ENCODE measurements around the gene DIO2.

Gene DIO2

GRCh38 chr14:80211153-80212022 lies at the start of gene DIO2:
Gene DIO2 (minus strand): TSS chr14:80211504. CDS start chr14:80211472, 32 bp downstream.
- peak; percentile 15 for DNase-seq (ENCODE audit: low spot score)

GRCh38 chr14:80260645-80261044 lies 49.3 kb upstream of the DIO2 start:
- DNase-seq (ENCODE audit: low spot score), result no peak

GRCh38 chr14:80239631-80240030 lies 28.3 kb upstream of the DIO2 start:
- no peak for DNase-seq (ENCODE audit: low spot score)

DNA sequence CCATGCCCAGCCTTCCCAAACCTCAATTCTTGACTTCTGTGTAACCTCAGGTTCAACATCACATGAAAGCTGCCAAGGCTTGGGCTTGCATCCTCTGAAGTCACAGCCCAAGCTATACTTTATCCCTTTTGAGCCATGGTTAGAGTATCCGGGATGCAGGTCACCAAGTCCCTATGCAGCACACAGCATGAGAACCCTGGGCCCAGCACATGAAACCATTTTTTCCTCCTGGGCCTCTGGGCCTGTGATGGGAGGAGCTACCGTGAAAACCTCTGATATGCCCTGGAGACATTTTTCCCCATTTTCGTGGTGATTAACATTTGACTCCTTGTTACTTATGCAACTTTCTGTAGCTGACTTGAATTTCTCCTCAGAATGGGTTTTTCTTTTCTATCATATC lies 25.8 kb upstream of the DIO2 start:
- no peak for DNase-seq (ENCODE audit: low spot score)

GRCh38 chr14:80233470-80234089 lies 22.3 kb upstream of the DIO2 start:
- DNase-seq (ENCODE audit: low spot score), result no peak

DNA sequence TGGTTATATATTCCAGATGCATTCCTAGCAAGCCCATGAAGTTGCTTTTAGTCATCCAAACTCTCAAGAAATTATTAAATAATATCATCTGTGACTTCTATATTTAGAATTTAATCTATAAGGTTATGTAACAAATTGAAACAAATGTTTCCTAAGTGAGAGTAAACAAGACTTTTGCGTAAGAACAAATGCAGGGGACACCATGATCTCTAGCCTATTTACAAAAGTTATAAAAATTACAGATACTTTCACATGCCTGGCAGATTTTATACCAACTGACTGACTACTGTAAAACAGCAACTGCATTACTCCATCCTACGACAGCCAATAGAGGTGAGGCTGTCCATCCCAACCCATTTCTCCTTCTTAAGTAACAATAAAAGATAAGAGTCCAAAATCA lies 20.4 kb upstream of the DIO2 start:
- DNase-seq (ENCODE audit: low spot score), result no peak

DNA sequence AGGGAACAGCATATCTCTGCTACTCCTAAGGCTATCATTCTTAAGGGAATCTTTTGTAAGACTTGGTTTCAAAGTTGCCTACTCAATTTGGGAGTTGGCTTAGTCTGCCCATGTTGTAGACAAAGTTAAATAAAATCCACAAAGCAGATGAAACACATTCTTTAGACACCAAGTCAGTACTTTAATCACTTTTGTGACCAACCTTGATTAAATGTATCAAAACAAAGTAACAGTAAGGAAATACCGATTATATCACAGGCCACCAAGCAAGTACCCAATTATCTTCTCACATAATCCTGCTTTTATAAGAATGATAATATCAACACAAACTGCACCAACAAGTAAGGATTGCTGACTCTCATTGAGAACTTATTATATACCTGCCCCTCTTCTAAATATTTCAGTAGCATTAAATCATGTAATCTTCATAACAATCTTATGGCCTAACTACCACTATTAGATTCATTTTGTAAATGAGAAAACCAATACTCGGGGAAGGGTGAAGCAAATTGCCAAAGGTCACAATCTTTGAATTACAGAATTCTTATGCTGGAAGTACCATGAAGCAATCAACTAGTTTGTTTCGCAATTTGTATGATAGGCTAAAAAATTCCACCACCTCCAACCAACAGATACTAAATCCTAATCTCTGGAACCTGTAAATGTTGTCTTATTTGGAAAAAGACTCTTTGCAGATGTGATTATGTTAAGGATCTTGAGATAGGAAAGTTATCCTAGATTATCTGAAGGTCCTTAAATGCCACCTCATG lies 12.6 kb upstream of the DIO2 start:
- DNase-seq (ENCODE audit: low spot score), result no peak

DNA sequence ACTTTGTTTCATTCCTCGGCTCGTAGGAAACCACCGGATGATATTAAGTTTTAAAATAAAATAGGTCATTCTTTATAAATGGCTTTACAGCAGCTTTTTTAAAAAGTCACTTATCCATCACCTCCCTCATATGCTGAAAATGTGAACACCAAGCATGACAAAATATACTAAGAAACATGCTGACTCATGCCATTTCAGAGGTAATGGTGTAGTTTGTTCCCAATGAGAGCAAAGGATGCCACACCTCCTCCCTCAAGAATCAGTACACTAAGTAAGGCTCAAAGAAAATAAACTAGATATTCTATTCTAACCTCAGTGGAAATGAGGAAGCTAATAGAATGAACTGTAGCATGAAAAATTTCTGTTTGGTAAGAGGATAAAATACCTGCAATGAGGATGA lies 5.5 kb upstream of the DIO2 start:
- DNase-seq (ENCODE audit: low spot score), result no peak

DNA sequence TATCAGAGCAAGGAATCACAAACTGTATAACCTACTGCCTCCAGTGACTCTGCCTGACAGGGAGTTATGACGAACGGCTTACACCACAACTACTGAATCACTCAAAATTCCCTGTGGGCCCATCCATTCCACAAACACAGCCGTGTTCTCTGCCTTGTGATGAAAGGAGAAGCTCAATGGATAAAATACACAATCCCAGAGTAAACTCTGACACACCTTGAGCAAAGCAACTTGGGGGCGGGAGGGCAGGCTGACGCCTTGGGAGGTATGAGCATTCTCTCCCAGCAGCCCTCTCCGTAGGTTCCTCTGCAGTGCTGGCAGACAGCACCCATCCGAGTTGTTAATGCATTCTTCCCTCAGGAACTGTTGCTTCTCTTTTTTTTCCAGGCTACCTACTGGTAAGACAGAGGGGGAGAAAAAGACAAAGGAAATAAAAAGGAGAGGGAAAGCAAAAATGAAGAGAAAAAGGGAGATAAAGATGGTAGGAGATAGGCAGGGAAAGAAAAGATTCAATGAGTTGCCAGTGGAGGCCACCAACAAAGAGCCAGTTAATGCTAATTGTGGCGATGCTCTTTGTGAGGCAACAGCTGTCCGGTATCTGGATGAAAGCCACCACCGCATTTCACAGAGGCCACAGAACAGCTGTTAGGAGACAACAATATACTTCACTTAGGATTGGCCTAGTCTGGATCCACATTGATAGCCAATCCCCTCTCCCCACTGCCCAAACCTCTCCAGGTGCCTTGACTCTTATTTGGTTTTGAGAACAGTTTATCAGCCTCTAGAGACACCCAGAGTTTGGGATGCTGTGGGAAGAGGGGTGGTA lies 4.7 kb upstream of the DIO2 start:
- DNase-seq (ENCODE audit: low spot score), result peak; percentile 9

GRCh38 chr14:80215081-80215480 lies 3.8 kb upstream of the DIO2 start:
- peak; percentile 2 for DNase-seq (ENCODE audit: low spot score)

- peak; percentile 74 for DNase-seq (ENCODE audit: low spot score)
These were observed 2.3 kb upstream of the DIO2 start for GRCh38 chr14:80213602-80214001.

- peak; percentile 41 for DNase-seq (ENCODE audit: low spot score)
These were observed 706 bp upstream of the DIO2 start for GRCh38 chr14:80212023-80212397.

- DNase-seq (ENCODE audit: low spot score), result no peak
These were observed 2.8 kb downstream of the DIO2 start for GRCh38 chr14:80208461-80208860.

DNA sequence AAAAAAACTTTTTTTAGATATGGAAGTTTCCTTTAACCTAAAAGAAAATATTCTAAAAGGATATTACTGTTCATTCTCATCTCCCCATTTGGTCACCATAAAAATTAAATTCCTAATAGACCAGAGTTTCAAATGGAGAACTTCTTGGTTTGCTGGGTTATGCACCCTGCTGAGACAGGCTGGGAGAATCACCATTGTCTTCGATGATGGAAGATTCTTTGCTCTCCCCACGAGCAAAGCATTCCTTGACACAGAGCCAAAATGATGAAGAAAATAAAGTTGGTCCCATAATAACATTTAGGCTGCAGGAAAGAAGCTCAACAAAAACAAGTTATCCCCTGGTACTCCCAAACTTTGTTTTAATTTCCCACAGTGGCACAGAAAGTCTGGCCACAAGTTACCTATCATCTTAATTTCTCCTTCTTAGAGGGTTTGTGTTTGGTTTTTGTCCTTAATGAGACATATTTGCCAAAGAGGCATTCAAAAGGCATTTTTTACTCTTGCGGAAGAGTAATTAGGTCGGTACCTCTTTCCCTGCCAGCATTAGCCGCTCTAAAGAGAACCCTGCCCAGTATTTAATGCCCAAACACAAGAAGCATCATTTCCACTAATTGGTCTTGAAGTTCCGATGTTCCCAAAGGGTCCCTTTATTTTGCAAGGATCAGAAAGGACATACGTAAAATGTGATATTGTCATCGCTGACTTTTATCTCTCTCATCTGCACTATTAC lies 4.8 kb downstream of the DIO2 start:
- DNase-seq (ENCODE audit: low spot score), result no peak

DNA sequence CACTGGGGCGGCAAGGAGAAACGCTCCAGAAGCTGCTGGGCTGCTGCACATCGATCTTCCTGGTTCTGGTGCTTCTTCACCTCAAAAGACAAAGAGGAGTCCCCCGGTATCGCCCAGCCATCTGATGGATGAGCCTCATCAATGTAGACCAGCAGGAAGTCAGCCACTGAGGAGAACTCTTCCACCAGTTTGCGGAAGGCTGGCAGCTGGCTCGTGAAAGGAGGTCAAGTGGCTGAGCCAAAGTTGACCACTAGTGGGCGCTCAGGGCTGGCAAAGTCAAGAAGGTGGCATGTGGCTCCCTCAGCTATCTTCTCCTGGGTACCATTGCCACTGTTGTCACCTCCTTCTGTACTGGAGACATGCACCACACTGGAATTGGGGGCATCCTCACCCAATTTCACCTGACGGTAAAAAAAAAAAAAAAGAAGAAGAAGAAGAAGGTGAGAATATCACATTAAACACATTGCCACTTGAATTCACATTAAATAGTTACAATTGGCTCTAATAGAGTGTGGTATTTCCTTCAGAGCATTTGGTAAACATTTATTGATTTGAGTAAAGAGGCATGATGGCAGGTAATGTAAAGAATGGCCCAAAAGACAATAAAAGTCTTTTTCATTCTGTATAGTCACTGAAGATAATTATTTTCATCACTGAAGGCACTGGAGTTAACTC lies 8.3 kb downstream of the DIO2 start:
- no peak for DNase-seq (ENCODE audit: low spot score)

GRCh38 chr14:80200093-80200492 lies 11.2 kb downstream of the DIO2 start:
- no peak for DNase-seq (ENCODE audit: low spot score)

GRCh38 chr14:80188571-80188970 lies 22.7 kb downstream of the DIO2 start:
- DNase-seq (ENCODE audit: low spot score), result no peak

GRCh38 chr14:80186301-80186800 lies 25.0 kb downstream of the DIO2 start:
- no peak for DNase-seq (ENCODE audit: low spot score)

DNA sequence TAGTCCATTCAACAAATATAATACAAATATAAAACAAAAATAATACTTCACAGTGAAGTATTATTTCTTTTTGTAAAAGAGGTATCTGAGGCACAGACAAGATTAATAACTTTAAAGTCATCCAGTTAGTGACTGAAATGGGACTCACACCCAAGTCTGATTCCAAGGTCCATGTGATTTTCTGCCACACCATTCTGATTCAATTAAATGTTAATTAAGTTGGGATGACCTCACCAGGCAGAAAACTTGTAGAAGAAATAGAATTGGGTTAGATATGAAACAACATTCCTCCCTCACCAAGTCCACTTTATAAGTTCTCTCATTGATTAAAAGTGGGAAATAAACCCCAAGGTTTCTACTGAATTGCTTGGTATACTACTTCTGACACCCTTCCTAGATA lies 34.4 kb downstream of the DIO2 start:
- no peak for DNase-seq (ENCODE audit: low spot score)

- peak; percentile 9 for DNase-seq (ENCODE audit: low spot score)
These were observed 38.8 kb downstream of the DIO2 start for GRCh38 chr14:80172375-80173051.

Measured in AG08395 (cell line).